HCT116 (cell line): Measurements from ENCODE around the gene HCFC2. TPM values are rescaled to one million over a fixed set of nuclear protein-coding genes. Genes with fewer than 3 reads are reported as not detected.

Experiments used
- ATAC-seq: fragments of 200-7000 bp; cut with Tn5 transposase; 2 replicates; pipeline ENCODE4 v1.9.1; 2020; ENCODE audit warnings: mild to moderate bottlenecking, moderate library complexity
- Bru-seq: library from RNA; stranded (reverse); fragments of 400-500 nt; gene quantifications from one replicate; lab custom pipeline; 2021; lab: Mats Ljungman, UMichigan
- BruChase-seq, 2 experiments: library from RNA; stranded (reverse); fragments of 400-500 nt; gene quantifications; one replicate each; lab custom pipeline; 2021; lab: Mats Ljungman, UMichigan
- BruUV-seq: library from RNA; stranded (reverse); fragments of 400-500 nt; replicated peaks from 2 replicates; lab custom pipeline; 2021; lab: Mats Ljungman, UMichigan
- CTCF ChIA-PET: fragments of 300-600 bp; sonication (Branson Sonifier 250); formaldehyde crosslinking; loops from one replicate; lab custom pipeline; 2021; ENCODE audit warnings: antibody characterized with exemption; lab: Charles Lee
- POLR2A ChIA-PET: fragments of 300-600, 350-600 bp; sonication (Branson Sonifier 250); formaldehyde crosslinking; loops from one replicate; lab custom pipeline; 2021; ENCODE audit warnings: antibody characterized with exemption; lab: Charles Lee
- RAD21 ChIA-PET, 2 experiments: fragments of 300-600 bp; sonication (Branson Sonifier 250); formaldehyde crosslinking; loops; one replicate each; lab custom pipeline; 2023; ENCODE audit warnings: low total read pairs in 2 of 2; ENCODE audit not compliant: uncharacterized antibody in 2 of 2, unreplicated experiment in 2 of 2, low non-redundant PET in 1 of 2; lab: Charles Lee
- DNase-seq: peaks from one replicate; pipeline ENCODE4 v3.0.0-alpha.2; 2010; ENCODE audit warnings: low read depth, low spot score
- H2AFZ ChIP-seq: fragments of 200-600 bp; shearing (Covaris generic), sonication (generic); 2 replicates; pipeline ENCODE4 v1.6.1; 2017; ENCODE audit warnings: low read depth, mixed run types, mixed read lengths, antibody characterized with exemption, low read length; ENCODE audit not compliant: poor library complexity, severe bottlenecking
- H3K27ac ChIP-seq: 2 replicates; pipeline ENCODE4 v1.5.1; 2012; ENCODE audit warnings: low read depth, low read length
- H3K27me3 ChIP-seq: fragments of 200-600 bp; sonication (generic); 2 replicates; pipeline ENCODE4 v1.6.1; 2016; ENCODE audit warnings: mixed run types, low read length, mixed read lengths; ENCODE audit not compliant: insufficient read depth
- H3K36me3 ChIP-seq, 2 experiments: fragments of 200-500 bp in 1 of 2; fragments of 200-600 bp in 1 of 2; sonication (Bioruptor generic) in 1 of 2; sonication (generic) in 1 of 2; 2 replicates each; pipeline versions ENCODE4 v1.5.1 to v1.6.1; 2014 to 2016; ENCODE audit warnings: low read length in 2 of 2, inconsistent platforms in 1 of 2, mixed read lengths in 1 of 2, mixed run types in 1 of 2; ENCODE audit not compliant: insufficient read depth in 2 of 2, control insufficient read depth in 1 of 2
- H3K4me1 ChIP-seq, 2 experiments: fragments of 200-600 bp in 1 of 2; sonication (generic) in 1 of 2; 2 replicates each; pipeline versions ENCODE4 v1.5.1 to v1.6.1; 2012 to 2017; ENCODE audit warnings: low read length in 2 of 2, inconsistent platforms in 1 of 2, mild to moderate bottlenecking in 1 of 2, mixed read lengths in 1 of 2, mixed run types in 1 of 2, moderate library complexity in 1 of 2; ENCODE audit not compliant: insufficient read depth in 2 of 2, control insufficient read depth in 1 of 2
- H3K4me2 ChIP-seq: fragments of 200-600 bp; sonication (generic); 2 replicates; pipeline ENCODE4 v1.6.1; 2017; ENCODE audit warnings: mixed run types, low read length, mixed read lengths
- H3K4me3 ChIP-seq, 2 experiments: fragments of 200-600 bp in 1 of 2; sonication (generic) in 1 of 2; replicated peaks in 1 of 2; 2 replicates each; pipeline ENCODE4 v1.5.1; 2011 to 2016; ENCODE audit warnings: low read length in 2 of 2, control low read depth in 1 of 2, low read depth in 1 of 2, mild to moderate bottlenecking in 1 of 2, mixed read lengths in 1 of 2, mixed run types in 1 of 2
- H3K79me2 ChIP-seq: fragments of 200-600 bp; sonication (generic); 2 replicates; pipeline ENCODE4 v1.6.1; 2017; ENCODE audit warnings: mild to moderate bottlenecking, mixed run types, low read length, moderate library complexity, mixed read lengths; ENCODE audit not compliant: insufficient read depth
- H3K9ac ChIP-seq: fragments of 200-600 bp; sonication (generic); 2 replicates; pipeline ENCODE4 v1.6.1; 2016; ENCODE audit warnings: low read length, mixed read lengths
- H3K9me2 ChIP-seq: fragments of 200-600 bp; sonication (generic), shearing (Covaris generic); 2 replicates; pipeline ENCODE4 v1.6.1; 2017; ENCODE audit warnings: mixed run types, mild to moderate bottlenecking, moderate library complexity; ENCODE audit not compliant: insufficient read depth
- H3K9me3 ChIP-seq, 2 experiments: fragments of 200-500 bp in 1 of 2; fragments of 200-600 bp in 1 of 2; sonication (Bioruptor generic) in 1 of 2; sonication (generic) in 1 of 2; 2 replicates each; pipeline ENCODE4 v1.6.1; 2014 to 2017; ENCODE audit warnings: low read length in 2 of 2, mixed read lengths in 2 of 2, inconsistent platforms in 1 of 2, low read depth in 1 of 2, mild to moderate bottlenecking in 1 of 2, mixed run types in 1 of 2, moderate library complexity in 1 of 2; ENCODE audit not compliant: control insufficient read depth in 1 of 2, insufficient read depth in 1 of 2
- H4K20me1 ChIP-seq: fragments of 200-600 bp; sonication (generic), shearing (Covaris generic); 2 replicates; pipeline ENCODE4 v1.6.1; 2017; ENCODE audit warnings: mixed run types, mild to moderate bottlenecking, moderate library complexity; ENCODE audit not compliant: insufficient read depth
- CTCF ChIP-seq, 3 experiments: fragments of 200-600 bp in 1 of 3; sonication (generic) in 1 of 3; IDR thresholded peaks in 2 of 3; conservative IDR thresholded peaks in 1 of 3; 2 replicates each; pipeline ENCODE4 v1.5.1; 2012 to 2017; ENCODE audit warnings: low read depth in 2 of 3, low read length in 2 of 3, antibody characterized with exemption in 1 of 3, borderline replicate concordance in 1 of 3, control low read depth in 1 of 3, mild to moderate bottlenecking in 1 of 3, mixed read lengths in 1 of 3, mixed run types in 1 of 3, moderate library complexity in 1 of 3; ENCODE audit not compliant: insufficient read depth in 1 of 3
- EGR1 ChIP-seq: IDR thresholded peaks from 2 replicates; pipeline ENCODE4 v1.6.1; 2012; ENCODE audit warnings: low read depth
- ELF1 ChIP-seq: IDR thresholded peaks from 2 replicates; pipeline ENCODE4 v1.6.1; 2012; ENCODE audit warnings: low read depth, borderline replicate concordance
- JUND ChIP-seq: IDR thresholded peaks from 2 replicates; pipeline ENCODE4 v1.6.1; 2012
- MAX ChIP-seq: IDR thresholded peaks from 2 replicates; pipeline ENCODE4 v1.6.1; 2012
- POLR2A ChIP-seq: IDR thresholded peaks from 2 replicates; pipeline ENCODE4 v1.7.0; 2011; ENCODE audit warnings: borderline replicate concordance; ENCODE audit not compliant: insufficient read depth, insufficient read length; ENCODE audit errors: extremely low read depth
- POLR2AphosphoS5 ChIP-seq: IDR thresholded peaks from 2 replicates; pipeline ENCODE4 v1.6.1; 2011; ENCODE audit warnings: mild to moderate bottlenecking, low read depth, low read length, moderate library complexity
- RAD21 ChIP-seq: IDR thresholded peaks from 2 replicates; pipeline ENCODE4 v1.6.1; 2012; ENCODE audit warnings: low read depth, mild to moderate bottlenecking
- REST ChIP-seq: IDR thresholded peaks from 2 replicates; pipeline ENCODE4 v1.6.1; 2012; ENCODE audit warnings: low read depth
- SIN3A ChIP-seq: IDR thresholded peaks from 2 replicates; pipeline ENCODE4 v1.6.1; 2012; ENCODE audit warnings: low read depth
- SP1 ChIP-seq: IDR thresholded peaks from 2 replicates; pipeline ENCODE4 v1.6.1; 2012; ENCODE audit warnings: low read depth
- SRF ChIP-seq: IDR thresholded peaks from 2 replicates; pipeline ENCODE4 v1.6.1; 2012; ENCODE audit warnings: low read depth
- TCF7L2 ChIP-seq: IDR thresholded peaks from 2 replicates; pipeline ENCODE4 v1.7.0; 2011; ENCODE audit warnings: borderline replicate concordance, inconsistent platforms; ENCODE audit not compliant: insufficient read depth, insufficient read length; ENCODE audit errors: extremely low read depth
- YY1 ChIP-seq: IDR thresholded peaks from 2 replicates; pipeline ENCODE4 v1.6.1; 2011; ENCODE audit warnings: low read length, low read depth, moderate library complexity, mild to moderate bottlenecking; ENCODE audit not compliant: insufficient replicate concordance; ENCODE audit errors: extremely low read depth
- ZBTB33 ChIP-seq: IDR thresholded peaks from 2 replicates; pipeline ENCODE4 v1.6.1; 2011; ENCODE audit warnings: mild to moderate bottlenecking, low read length, moderate library complexity; ENCODE audit not compliant: insufficient replicate concordance; ENCODE audit errors: extremely low read depth
- ZNF274 ChIP-seq: fragments of 200-500 bp; sonication (Bioruptor generic); IDR thresholded peaks from 2 replicates; pipeline ENCODE4 v1.6.1; 2014; ENCODE audit warnings: mild to moderate bottlenecking, low read depth, low read length, inconsistent platforms
- intact Hi-C: fragments of 100-400 bp; cut with micrococcal nuclease; formaldehyde crosslinking; loops from 2 replicates; pipeline ENCODE4 v1.10.0; 2022
- long read RNA-seq: library from polyadenylated mRNA; unstranded; transcript quantifications from one replicate; pipeline ENCODE4 v2.0.0, GENCODE V29; 2021; ENCODE audit not compliant: unreplicated experiment
- polyA plus RNA-seq: library from polyadenylated mRNA; unstranded; fragments of >200 nt; gene quantifications from 2 replicates; pipeline ENCODE4 v1.2.1, GENCODE V29; 2012; ENCODE audit warnings: missing spikeins
- total RNA-seq: library from RNA; stranded (reverse); gene quantifications from one replicate; pipeline ENCODE4 v1.2.1, GENCODE V29; 2021; ENCODE audit not compliant: unreplicated experiment

Gene HCFC2
- total RNA-seq (4.9 TPM), Bru-seq, nascent RNA (percentile 56 among the genes with signal in this experiment), BruChase-seq, experiment 1, labeled RNA remaining after a 6-hour chase (percentile 59 among the genes with signal in this experiment), BruChase-seq, experiment 2, labeled RNA remaining after a 2-hour chase (percentile 62 among the genes with signal in this experiment)
- polyA plus RNA-seq = 2.4 and 2.5 TPM in 2 replicates
- long read RNA-seq, full-length matches to known transcripts = 4 of 5 reads
- long read RNA-seq, partial matches to known transcripts = 0 of 5 reads
- long read RNA-seq, other reads (novel, unspliced or antisense) = 1 of 5 reads

- no peaks in the 10 kb centered on the region for H3K79me2 ChIP-seq
- H3K36me3 ChIP-seq = 0 out of 4 replicates have a peak, but pooled peaks cover 0 to 2% of the 10 kb centered on the region in 2 experiments
- peak within 1 kb of the TSS; percentile 92 for H3K4me2 ChIP-seq
- no peaks in the 10 kb centered on the region for H4K20me1 ChIP-seq
- peak within 1 kb of the TSS; percentile 53; the same call in 1 of the 2 replicates for H3K27ac ChIP-seq
- ChIA-PET POLR2A (interaction anchor here (0.9 kb wide), 1 partner anchor 14 kb away, joined by 3 read pairs; no protein-coding TSS in a partner anchor), CTCF (interaction anchor here (1.3 kb wide), 1 partner anchor 45 kb away, joined by 3 read pairs; no protein-coding TSS in a partner anchor), RAD21 (no interaction called here)
- peak within 1 kb of the TSS; percentile 62 for H3K9ac ChIP-seq
- no peaks in the 10 kb centered on the region for H3K9me2 ChIP-seq
- no peaks in the 10 kb centered on the region for H3K27me3 ChIP-seq
- H2AFZ ChIP-seq = peak within 1 kb of the TSS; percentile 65
- peak; percentile 60 for DNase-seq
- no peaks in the 10 kb centered on the region for H3K9me3 ChIP-seq
- H3K4me3 ChIP-seq = peak within 1 kb of the TSS; percentile 65 to 72
- BruUV-seq = no TSS peak
- peaks cover 6 to 18% of the 10 kb centered on the region in 2 experiments; a peak in 3 of 4 replicates for H3K4me1 ChIP-seq
- intact Hi-C loops = no loop called here
- ATAC-seq = peak; percentile 93
- TF ChIP-seq SRF (no peak), YY1 (peak; percentile 93), SP1 (peak; percentile 61), POLR2A (peak; percentile 56), RAD21 (no peak), SIN3A (peak; percentile 97), POLR2AphosphoS5 (peak; percentile 74), EGR1 (peak; percentile 61), TCF7L2 (no peak), MAX (peak; percentile 93), ZNF274 (no peak), ZBTB33 (no peak), CTCF (IDR thresholded peaks at IDR 0.05 in 2 of 3, conservative IDR thresholded peaks at IDR 0.05 in 1 of 3; ENCODE audit: borderline replicate concordance in 1 of 3, insufficient read depth in 1 of 3, low read depth in 2 of 3, low read length in 2 of 3) (no peak), JUND (no peak), REST (no peak), ELF1 (no peak)
Measured at GRCh38 chr12:104064031-104064841, at the start of gene HCFC2. Gene HCFC2 (plus strand): TSS chr12:104064531. CDS start chr12:104064561, 30 bp downstream.
